Measurements from ENCODE around the gene KIR3DL3.
"Not testable (repeated sequence)": the region's sequence is repeated elsewhere in the genome, so short reads cannot be mapped to it uniquely, and the experiment has no call there.

KIR3DL3 gene

DNA sequence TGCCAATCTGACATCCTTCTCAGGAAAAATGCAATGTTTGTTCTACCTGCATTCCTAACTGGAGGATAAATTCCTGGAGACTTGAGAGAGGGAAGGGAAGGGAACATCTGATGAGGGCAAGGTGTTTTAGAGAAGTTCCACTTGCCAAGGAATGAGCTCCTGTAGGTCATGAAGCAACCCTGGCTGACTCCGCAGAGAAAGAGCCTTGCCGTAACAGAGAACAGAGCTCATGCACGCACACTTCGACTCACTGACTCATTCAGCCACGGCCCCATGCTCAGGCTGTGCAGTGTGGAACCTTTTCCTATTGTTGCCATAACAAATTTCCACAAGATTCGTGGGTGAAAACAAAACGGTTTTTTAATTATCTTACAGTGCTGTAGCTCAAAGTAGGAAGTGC lies 54.7 kb downstream of the KIR3DL3 start:
- not testable (repeated sequence) for DNase-seq (ENCODE audit: low read depth, low spot score)

- DNase-seq (ENCODE audit: low read depth, low spot score): not testable (repeated sequence)
Measured at GRCh38 chr19:54782916-54783315, 58.7 kb downstream of the KIR3DL3 start.
